Measurements from ENCODE around the gene NFIB. TPM values are rescaled to one million over a fixed set of nuclear protein-coding genes. Genes with fewer than 3 reads are reported as not detected.

Gene NFIB
- total RNA-seq, 1 donor from 2014 or later, result 1.5 TPM

DNA sequence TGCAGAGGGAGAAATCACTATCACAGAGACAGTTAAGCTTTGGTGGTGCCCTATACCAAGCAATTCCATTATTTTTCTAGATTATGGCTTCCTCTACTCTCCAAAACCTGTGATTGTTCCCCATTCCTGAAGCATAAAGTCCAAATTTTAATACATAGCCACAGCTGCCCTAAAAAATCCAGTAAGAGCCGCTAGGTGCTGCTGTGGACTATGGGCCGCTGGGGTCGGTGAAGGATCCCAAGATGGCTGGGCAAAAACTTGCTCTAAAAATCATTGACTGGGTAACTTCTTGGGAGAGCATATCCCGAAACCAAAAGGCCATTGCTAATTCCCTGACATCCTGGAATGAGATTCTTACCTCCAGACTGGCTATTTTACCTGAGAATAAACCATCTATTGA lies 245.3 kb downstream of the NFIB start:
- DNase-seq, result no peak
- TF ChIP-seq, protein P1, sequence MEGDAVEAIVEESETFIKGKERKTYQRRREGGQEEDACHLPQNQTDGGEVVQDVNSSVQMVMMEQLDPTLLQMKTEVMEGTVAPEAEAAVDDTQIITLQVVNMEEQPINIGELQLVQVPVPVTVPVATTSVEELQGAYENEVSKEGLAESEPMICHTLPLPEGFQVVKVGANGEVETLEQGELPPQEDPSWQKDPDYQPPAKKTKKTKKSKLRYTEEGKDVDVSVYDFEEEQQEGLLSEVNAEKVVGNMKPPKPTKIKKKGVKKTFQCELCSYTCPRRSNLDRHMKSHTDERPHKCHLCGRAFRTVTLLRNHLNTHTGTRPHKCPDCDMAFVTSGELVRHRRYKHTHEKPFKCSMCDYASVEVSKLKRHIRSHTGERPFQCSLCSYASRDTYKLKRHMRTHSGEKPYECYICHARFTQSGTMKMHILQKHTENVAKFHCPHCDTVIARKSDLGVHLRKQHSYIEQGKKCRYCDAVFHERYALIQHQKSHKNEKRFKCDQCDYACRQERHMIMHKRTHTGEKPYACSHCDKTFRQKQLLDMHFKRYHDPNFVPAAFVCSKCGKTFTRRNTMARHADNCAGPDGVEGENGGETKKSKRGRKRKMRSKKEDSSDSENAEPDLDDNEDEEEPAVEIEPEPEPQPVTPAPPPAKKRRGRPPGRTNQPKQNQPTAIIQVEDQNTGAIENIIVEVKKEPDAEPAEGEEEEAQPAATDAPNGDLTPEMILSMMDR (IDR thresholded peaks at IDR 0.05; ENCODE audit: partially characterized antibody, unreplicated experiment), result no peak
- H3K4me1 Mint-ChIP-seq (ENCODE audit: low read depth, unreplicated experiment), result no peaks in the 10 kb centered on the region
- no peak overlapping the region for H3K27ac Mint-ChIP-seq (ENCODE audit: unreplicated experiment)
- H3K9me3 Mint-ChIP-seq (ENCODE audit: unreplicated experiment), result no peaks in the 10 kb centered on the region
- H3K27me3 Mint-ChIP-seq (ENCODE audit: unreplicated experiment), result no peaks in the 10 kb centered on the region
- H3K36me3 Mint-ChIP-seq (ENCODE audit: unreplicated experiment), result no peaks in the 10 kb centered on the region
- no peak overlapping the region for H3K4me3 Mint-ChIP-seq (ENCODE audit: unreplicated experiment)

DNA sequence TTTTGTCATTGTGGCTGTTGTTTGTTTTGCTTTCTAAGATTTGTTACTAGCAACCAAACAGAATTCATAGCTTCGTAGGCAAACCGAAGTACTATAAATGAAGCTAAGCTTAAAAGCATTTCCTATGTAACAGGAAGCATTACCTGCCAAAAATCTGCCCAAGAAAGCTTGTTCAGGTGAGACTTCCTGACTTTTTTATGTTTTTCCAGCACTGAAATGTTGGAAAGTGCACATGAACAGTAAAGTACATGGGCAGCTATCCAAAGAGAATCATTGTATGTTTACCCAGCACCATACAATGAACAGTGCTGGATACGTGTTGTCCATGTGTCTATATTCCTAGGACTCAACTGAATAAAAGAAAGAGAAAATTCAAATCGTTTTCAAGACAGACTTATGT lies 247.1 kb downstream of the NFIB start:
- TF ChIP-seq, protein P1 (IDR thresholded peaks at IDR 0.05; ENCODE audit: partially characterized antibody, unreplicated experiment), result no peak

DNA sequence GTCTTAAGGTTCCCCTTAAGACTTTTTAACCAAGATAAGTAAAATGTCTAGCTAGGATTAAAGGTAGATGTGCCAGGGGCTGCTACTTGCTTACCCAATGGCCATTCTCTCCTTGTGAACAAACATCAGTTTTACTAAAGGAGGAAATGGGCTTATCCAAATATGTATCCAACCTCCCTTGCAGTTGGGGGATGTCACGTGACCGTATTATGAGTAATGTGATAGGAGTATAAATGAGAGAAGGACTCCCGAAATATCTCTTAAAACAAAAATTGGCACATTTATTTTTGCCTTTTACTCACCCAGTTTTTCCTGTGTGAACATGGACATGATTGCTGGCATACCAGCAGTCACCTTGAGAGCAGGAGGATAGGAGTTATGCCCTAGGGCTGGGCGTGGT lies 247.9 kb downstream of the NFIB start:
- no peaks in the 10 kb centered on the region for H3K4me1 Mint-ChIP-seq (ENCODE audit: low read depth, unreplicated experiment)
- H3K27ac Mint-ChIP-seq (ENCODE audit: unreplicated experiment), result no peak overlapping the region
- H3K36me3 Mint-ChIP-seq (ENCODE audit: unreplicated experiment), result no peaks in the 10 kb centered on the region
- no peak overlapping the region for H3K4me3 Mint-ChIP-seq (ENCODE audit: unreplicated experiment)
- TF ChIP-seq, protein P1 (IDR thresholded peaks at IDR 0.05; ENCODE audit: partially characterized antibody, unreplicated experiment), result no peak
- H3K27me3 Mint-ChIP-seq (ENCODE audit: unreplicated experiment), result no peaks in the 10 kb centered on the region
- H3K9me3 Mint-ChIP-seq (ENCODE audit: unreplicated experiment), result no peaks in the 10 kb centered on the region
- no peak for DNase-seq

More for the DNA sequence above, 247.1 kb downstream of the NFIB start:
- DNase-seq, result no peak
- Mint-ChIP-seq H3K9me3 (ENCODE audit: unreplicated experiment) (no peaks in the 10 kb centered on the region), H3K4me1 (ENCODE audit: low read depth, unreplicated experiment) (no peaks in the 10 kb centered on the region), H3K27me3 (ENCODE audit: unreplicated experiment) (no peaks in the 10 kb centered on the region), H3K27ac (ENCODE audit: unreplicated experiment) (no peak overlapping the region), H3K36me3 (ENCODE audit: unreplicated experiment) (no peaks in the 10 kb centered on the region), H3K4me3 (ENCODE audit: unreplicated experiment) (no peak overlapping the region)

DNA sequence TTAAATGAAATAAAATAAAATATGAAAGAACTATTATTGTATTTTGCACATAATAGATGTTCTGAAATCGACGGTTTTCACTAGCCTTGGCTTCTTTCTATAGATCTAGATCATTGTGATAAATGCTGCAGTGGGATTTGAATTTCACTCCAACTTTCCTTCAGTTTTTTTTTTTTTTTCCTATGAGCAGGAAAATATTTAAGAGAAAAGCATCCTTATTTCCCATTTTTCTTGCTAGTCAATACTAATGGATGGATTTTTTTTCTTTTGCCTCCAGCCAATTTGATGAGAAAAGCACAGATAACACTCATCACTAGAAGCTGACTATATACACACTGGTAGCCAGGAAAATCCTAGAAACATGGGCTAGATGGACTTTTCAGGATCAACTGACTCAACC lies 249.0 kb downstream of the NFIB start:
- no peaks in the 10 kb centered on the region for H3K9me3 Mint-ChIP-seq (ENCODE audit: unreplicated experiment)
- no peaks in the 10 kb centered on the region for H3K36me3 Mint-ChIP-seq (ENCODE audit: unreplicated experiment)
- no peak overlapping the region for H3K4me3 Mint-ChIP-seq (ENCODE audit: unreplicated experiment)
- no peak for DNase-seq
- no peak overlapping the region for H3K27ac Mint-ChIP-seq (ENCODE audit: unreplicated experiment)
- H3K27me3 Mint-ChIP-seq (ENCODE audit: unreplicated experiment), result peaks cover 3% of the 10 kb centered on the region
- TF ChIP-seq, protein P1 (IDR thresholded peaks at IDR 0.05; ENCODE audit: partially characterized antibody, unreplicated experiment), result no peak
- H3K4me1 Mint-ChIP-seq (ENCODE audit: low read depth, unreplicated experiment), result no peaks in the 10 kb centered on the region

DNA sequence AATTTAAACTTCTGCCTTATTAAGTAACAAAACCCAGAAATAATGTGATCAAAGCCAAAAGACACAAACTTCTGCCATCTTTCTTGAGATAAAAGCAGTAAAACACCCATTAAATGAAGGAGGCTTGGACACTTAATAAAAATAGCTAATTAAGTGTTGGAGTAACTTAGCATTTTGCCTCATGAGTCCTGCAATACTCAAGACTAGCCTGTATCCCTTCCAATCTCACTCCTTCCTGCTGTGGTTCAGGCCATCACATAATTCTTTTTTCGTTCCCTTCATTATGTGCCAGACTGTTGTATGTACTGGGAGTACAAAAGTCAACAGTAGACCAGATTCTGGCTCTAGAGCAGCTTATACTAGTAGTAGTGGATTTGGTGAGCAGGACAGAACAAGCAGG lies 250.2 kb downstream of the NFIB start:
- TF ChIP-seq, protein P1 (IDR thresholded peaks at IDR 0.05; ENCODE audit: partially characterized antibody, unreplicated experiment), result no peak
- Mint-ChIP-seq H3K27ac (ENCODE audit: unreplicated experiment) (no peak overlapping the region), H3K4me3 (ENCODE audit: unreplicated experiment) (no peak overlapping the region), H3K36me3 (ENCODE audit: unreplicated experiment) (no peaks in the 10 kb centered on the region), H3K27me3 (ENCODE audit: unreplicated experiment) (peaks cover 3% of the 10 kb centered on the region), H3K9me3 (ENCODE audit: unreplicated experiment) (no peaks in the 10 kb centered on the region), H3K4me1 (ENCODE audit: low read depth, unreplicated experiment) (no peaks in the 10 kb centered on the region)
- no peak for DNase-seq

Data from glutamatergic neuron (in vitro differentiated cells).